Ecto neural progenitor cell (in vitro differentiated cells): ENCODE measurements around the gene ELMOD1.
A peak's percentile ranks its signal among the peaks of the same experiment; 100 is the strongest.

Source experiments
- DNase-seq: peaks from one replicate; pipeline ENCODE4 v3.0.0-alpha.2; 2018; ENCODE audit warnings: low spot score

The ELMOD1 gene

GRCh38 chr11:107587306-107587979 is 3.5 kb upstream of the ELMOD1 start:
- DNase-seq, result no peak

DNA sequence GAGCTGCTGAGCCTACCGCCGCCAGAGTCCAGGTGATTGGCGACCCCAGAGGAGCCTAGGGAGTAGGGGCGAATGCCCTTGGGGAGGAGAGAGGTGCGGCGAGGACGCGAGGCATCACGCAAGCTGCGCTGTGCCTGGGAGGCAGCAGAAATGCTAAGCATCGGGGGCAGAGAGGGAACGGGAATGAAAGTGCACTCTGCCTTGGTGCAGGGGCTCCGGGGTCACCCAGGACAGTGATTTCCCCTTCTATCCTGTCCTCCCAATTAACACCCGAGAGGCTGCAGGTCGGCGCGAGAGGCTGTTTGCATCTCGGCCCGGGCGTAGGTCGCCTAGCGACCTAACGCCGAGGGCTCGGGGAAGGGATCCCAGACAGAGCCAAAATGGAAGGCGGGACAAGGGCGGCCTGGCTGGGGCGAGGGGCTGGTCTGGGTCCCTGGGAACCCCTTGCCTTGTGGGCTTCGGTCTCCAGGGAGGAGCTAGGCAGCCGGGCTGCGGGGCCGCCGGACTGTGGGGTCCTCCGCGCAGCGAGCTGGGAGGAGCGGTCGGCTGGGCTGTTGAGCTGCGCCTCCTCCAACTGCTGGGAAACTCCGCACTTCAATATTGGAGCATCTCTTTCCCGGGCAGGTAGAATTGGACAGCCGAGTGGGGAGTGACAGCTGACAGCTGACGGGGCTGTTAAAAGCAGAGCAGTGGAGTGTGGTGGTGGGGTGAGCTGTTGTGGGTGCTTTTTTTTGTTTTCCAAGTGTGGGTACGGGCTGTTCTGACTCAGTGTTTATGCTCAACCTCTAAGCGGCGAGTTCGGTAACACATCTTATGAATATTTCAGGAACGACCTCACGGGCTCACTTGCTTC is 657 bp downstream of the ELMOD1 start:
- DNase-seq, result peak; percentile 73

GRCh38 chr11:107592231-107592590 is 1.3 kb downstream of the ELMOD1 start:
- DNase-seq, result no peak

- no peak for DNase-seq
Observed at GRCh38 chr11:107592813-107593212, 1.9 kb downstream of the ELMOD1 start.

DNA sequence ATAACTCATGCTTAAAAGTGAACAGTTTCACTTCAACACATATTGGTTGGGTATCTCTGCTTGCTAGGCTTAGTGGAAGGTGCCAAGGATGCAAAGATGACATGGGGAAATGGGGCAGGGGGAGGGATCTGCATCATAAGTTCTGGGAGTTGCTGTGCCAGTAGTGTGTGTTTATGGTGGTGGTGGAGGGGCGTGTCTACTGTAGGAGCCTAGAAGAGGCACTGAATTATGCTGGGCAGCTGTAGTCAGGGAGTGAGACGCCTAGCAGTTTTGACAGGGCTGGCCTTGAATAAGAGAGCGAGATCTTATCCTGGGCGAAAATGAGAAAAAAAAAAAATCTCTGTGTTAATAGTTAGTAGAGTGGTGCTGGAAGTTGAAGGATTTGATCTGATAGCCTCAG is 3.0 kb downstream of the ELMOD1 start:
- no peak for DNase-seq

- DNase-seq, result no peak
Observed at GRCh38 chr11:107594736-107595135, 3.8 kb downstream of the ELMOD1 start.

GRCh38 chr11:107598225-107599139 is 7.5 kb downstream of the ELMOD1 start:
- no peak for DNase-seq

- DNase-seq, result no peak
Observed at GRCh38 chr11:107605061-107606006, 14.4 kb downstream of the ELMOD1 start.

- no peak for DNase-seq
Observed at GRCh38 chr11:107606141-107606540, 15.2 kb downstream of the ELMOD1 start.

- no peak for DNase-seq
Observed at GRCh38 chr11:107608809-107609208, 17.9 kb downstream of the ELMOD1 start.

DNA sequence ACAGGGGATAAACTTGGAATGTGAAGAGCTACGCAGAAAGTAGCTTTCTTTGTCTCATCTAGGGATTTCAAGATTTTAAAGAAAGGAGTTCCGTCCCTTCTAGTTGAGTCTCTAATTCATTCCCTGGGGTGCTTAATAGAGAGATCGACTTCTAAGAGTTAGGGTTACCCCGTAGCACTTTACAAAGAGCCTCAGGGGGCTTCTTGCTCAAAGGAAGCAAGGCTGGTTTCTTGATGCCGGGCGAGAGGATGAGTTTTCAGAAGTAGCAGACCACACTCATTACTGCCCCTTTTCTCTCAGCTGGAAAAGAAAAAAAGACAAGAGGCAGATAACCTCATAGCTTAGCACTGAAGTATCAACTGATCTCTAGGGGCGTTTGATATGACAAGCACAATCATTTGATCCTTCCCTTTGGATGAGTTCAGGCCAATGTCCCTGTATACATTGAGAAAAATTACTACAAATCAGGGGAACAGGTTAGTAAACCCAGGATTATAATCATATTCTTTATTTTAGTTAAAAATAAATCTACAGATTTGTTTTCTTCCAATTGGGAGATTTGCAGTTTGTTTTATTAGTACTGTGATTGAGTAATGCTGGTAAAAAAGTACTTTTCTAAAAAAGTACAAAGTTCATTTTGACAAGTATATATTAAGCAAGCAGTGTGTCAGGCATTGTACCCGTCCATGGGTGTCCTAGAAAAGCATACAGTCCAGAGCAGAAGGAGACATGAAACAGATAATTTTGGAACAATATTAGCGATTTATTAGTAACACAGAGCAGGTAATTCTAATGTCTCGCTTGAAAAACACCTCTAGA is 18.7 kb downstream of the ELMOD1 start:
- DNase-seq, result peak; percentile 54

- DNase-seq, result no peak
Observed at GRCh38 chr11:107612445-107612844, 21.5 kb downstream of the ELMOD1 start.

GRCh38 chr11:107619926-107620325 is 29.0 kb downstream of the ELMOD1 start:
- no peak for DNase-seq

DNA sequence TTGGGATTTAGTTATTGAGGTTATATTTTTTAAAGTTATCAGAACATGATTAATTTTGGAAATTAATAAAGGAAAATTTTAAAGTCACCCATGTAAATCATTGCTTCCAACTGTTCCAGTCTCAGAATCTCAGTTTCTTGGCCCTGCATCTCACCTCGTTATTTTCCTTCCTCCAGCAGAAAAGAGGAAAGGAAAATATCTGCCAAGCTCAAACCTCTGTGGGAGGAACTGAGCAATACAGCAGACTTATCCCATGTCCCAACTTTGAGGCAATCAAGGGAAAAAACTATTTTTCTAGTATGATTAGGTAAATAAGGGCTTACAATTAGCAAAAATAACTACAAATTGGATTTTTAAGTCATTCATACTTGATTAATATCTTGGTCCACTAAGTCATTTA is 30.1 kb downstream of the ELMOD1 start:
- DNase-seq, result no peak

DNA sequence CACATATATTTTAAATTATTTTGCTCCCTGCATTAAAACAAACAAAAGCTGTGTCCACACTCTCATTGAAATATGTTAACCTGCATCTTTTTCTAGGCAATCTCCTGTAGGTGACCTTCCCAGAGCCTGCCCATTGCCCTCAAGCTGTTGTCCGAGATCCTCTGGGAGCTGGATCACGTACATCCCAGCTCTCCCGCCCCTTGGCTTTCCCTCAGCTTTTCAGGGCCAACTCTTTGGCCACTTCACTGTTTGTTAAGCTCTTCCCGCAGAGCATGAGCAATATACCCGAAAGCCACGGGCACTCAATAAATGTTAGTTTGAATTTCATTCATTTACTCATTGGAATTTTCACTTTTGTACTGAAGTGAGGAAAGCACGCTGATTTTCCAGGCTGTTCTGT is 32.2 kb downstream of the ELMOD1 start:
- no peak for DNase-seq

- DNase-seq, result no peak
Observed at GRCh38 chr11:107624983-107625684, 34.2 kb downstream of the ELMOD1 start.

DNA sequence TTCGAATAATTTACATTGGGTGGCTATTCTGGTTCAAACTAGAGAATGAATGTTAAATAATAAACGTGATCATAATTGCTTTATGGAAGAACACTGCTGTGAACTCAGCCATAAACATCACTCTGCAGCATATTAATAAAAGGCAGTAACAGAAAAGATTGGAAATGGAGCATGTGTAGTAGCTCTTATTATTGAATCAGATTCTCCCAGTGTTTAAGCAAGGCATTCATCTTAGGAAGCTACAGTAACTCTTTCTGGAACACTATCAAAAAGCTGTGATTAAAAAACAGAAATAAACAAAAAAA is 34.7 kb downstream of the ELMOD1 start:
- no peak for DNase-seq

- no peak for DNase-seq
Observed at GRCh38 chr11:107631043-107631442, 40.1 kb downstream of the ELMOD1 start.

GRCh38 chr11:107631931-107632330 is 41.0 kb downstream of the ELMOD1 start:
- no peak for DNase-seq

GRCh38 chr11:107646783-107647182 is 55.8 kb downstream of the ELMOD1 start:
- DNase-seq, result no peak
